Left ventricle myocardium superior (tissue), 1 donor: ENCODE results near the gene FAM83C. TPM values are rescaled to one million over a fixed set of nuclear protein-coding genes. Genes with fewer than 3 reads are reported as not detected.
"Not testable (repeated sequence)": the region's sequence is repeated elsewhere in the genome, so short reads cannot be mapped to it uniquely, and the experiment has no call there.

ENCODE experiments used
- ATAC-seq: fragments of 200-7000 bp; cut with Tn5 transposase; one replicate; pipeline ENCODE4 v1.9.1; 2020; ENCODE audit warnings: mild to moderate bottlenecking, moderate library complexity
- DNase-seq: peaks from one replicate; pipeline ENCODE4 v3.0.0-alpha.2; 2020
- intact Hi-C: fragments of 100-400 bp; cut with micrococcal nuclease; formaldehyde crosslinking; loops from one replicate; pipeline ENCODE4 v1.11.0; 2022
- total RNA-seq: library from RNA; stranded (reverse); fragmentation: NEBNext Ultra II Directional; extraction: Animal tissue kit (Norgen Biotek cat#: 25700); gene quantifications from one replicate; pipeline ENCODE4 v1.2.1, GENCODE V29; 2021
- donor health status: DM: no; HTN: yes; CAD: no; lungs with severe emphysema.

Gene FAM83C
- total RNA-seq, 1 donor from 2014 or later = not detected

DNA sequence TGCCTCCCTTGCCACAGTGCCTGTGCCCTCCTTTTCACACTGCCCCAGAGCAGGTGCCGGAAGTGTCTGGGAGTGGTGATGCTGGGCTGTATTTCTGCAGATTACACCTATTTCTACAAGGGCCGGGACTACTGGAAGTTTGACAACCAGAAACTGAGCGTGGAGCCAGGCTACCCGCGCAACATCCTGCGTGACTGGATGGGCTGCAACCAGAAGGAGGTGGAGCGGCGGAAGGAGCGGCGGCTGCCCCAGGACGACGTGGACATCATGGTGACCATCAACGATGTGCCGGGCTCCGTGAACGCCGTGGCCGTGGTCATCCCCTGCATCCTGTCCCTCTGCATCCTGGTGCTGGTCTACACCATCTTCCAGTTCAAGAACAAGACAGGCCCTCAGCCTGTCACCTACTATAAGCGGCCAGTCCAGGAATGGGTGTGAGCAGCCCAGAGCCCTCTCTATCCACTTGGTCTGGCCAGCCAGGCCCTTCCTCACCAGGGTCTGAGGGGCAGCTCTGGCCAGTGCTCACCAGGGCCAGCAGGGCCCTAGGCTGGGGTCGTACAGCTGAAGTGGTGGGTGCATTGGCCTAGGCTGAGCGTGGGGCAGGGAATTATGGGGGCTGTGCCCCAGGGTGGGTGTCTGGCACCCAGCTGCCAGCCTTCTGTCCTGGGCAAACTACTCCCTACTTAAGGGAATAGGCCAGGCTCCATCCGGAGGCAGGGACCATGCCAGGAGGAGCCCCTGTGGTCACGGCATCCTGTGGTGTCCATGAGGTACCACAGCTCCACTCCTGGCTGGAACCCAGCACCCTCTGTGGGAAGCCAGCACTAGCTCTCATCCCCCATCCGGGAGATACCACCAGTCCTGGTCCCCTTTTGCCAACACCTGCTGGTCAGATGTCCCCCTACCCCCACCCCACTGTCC is 17.8 kb downstream of the FAM83C start:
- intact Hi-C loops = no loop called here
- no peak for ATAC-seq
- no peak for DNase-seq

GRCh38 chr20:35273449-35274171 is 18.6 kb downstream of the FAM83C start:
- DNase-seq (peak; percentile 69), ATAC-seq (peak; percentile 6)
- intact Hi-C loops = no loop called here

DNA sequence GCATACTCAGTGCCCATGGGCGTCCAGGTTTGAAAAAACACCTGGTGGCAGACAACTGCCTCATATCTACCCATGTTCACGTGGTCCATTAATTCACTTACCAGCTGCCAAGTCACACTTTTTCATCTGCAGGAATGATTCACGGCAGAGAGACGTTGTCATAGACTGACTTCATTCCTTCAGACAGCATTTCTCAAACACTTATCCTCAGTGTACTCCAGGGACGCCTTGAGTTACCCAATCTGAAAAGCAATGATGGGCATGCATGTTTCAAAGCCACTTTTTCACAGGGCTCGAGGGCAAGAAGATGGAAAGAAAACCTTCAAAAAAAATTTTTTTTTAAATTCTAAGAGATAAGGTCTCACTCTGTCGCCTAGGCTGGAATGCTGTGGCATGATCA is 20.3 kb downstream of the FAM83C start:
- DNase-seq = no peak
- ATAC-seq = no peak
- intact Hi-C loops = no loop called here

DNA sequence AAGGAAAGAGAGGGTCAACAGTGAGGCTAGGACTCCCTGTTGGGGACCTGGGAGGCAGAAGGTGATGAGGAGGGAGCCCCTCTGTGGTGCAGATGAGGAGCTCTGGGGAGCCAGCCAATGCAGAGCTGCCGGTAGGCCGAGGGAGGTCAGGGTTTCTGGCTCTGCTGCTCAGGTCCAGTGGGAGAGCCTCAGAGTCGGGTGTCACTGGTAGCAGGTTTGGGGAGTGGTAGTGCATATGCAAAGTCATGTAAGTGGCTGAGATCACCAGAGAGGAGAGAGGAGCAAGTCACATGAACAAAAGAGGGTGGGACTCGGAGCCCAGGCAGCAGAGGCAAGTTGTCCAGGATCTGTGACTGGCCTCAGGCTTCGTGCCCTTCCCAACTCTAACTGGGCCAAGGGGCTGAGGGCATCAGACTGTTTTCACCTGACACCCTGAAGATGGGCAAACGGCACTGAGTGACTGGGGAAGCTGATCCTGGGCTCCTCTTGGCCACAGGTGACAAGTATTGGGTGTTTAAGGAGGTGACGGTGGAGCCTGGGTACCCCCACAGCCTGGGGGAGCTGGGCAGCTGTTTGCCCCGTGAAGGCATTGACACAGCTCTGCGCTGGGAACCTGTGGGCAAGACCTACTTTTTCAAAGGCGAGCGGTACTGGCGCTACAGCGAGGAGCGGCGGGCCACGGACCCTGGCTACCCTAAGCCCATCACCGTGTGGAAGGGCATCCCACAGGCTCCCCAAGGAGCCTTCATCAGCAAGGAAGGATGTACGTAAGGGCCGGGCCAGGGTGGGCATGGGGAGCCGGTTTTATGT is 20.9 kb downstream of the FAM83C start:
- ATAC-seq (no peak), DNase-seq (no peak)
- intact Hi-C loops = no loop called here

DNA sequence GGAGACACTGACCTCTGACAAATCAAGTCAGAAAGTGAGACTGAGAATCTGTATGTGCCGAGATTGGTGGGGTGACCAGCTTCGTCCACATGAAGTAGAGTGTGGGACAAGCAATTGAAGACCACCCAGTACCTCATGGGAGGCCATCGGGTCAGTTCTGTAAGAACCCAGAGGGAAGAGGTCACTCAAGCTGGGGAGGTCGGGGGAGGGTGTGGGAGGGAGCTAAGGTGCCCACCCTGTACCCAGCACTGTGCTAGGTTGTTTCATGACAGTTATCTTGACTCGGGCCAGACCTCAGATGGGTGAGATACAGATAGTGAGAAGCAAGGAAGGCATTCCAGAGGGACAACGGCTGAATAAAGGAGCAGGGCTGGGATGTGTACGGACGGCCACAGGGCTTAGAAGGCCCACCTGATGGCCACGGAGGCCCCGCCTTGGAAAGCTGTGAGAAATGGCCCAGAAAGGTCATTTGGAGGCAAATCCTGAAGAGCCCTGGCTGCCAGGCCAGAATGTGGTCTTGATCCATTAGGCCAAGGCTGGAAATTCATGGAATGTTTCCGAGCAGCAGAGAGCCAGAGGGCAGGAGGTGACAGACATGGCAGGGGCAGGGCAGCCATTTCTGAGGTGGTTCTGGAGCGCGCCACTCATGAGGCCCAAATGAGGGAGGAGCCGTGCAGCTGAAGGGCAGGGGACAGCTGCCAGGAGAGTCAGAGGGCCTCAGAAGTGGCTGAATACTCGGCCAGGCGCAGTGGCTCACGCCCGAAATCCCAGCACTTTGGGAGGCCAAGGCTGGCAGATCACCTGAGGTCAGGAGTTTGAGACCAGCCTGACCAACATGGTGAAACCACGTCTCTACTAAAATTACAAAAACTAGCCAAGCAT is 22.0 kb downstream of the FAM83C start:
- intact Hi-C loops = no loop called here
- ATAC-seq = no peak
- no peak for DNase-seq

GRCh38 chr20:35269055-35269781 is 23.0 kb downstream of the FAM83C start:
- DNase-seq (peak; percentile 76), ATAC-seq (peak; percentile 67)
- intact Hi-C loops = no loop called here

DNA sequence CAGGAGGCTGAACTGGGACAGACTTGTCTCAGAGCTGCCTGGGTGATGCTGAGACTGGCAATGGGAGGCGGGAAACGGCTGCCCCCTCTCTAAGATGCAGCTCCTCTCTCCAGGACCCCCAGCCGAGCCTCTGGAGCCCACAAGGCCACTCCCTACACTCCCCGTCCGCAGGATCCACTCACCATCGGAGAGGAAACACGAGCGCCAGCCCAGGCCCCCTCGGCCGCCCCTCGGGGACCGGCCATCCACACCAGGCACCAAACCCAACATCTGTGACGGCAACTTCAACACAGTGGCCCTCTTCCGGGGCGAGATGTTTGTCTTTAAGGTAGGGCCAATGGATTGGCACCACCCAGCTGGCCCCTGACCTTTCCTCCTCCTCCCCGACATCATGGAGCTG is 25.1 kb downstream of the FAM83C start:
- ATAC-seq (no peak), DNase-seq (no peak)
- intact Hi-C loops = no loop called here

GRCh38 chr20:35264755-35265154 is 27.5 kb downstream of the FAM83C start:
- intact Hi-C loops = no loop called here
- ATAC-seq (no peak), DNase-seq (no peak)

GRCh38 chr20:35263532-35264341 is 28.5 kb downstream of the FAM83C start:
- DNase-seq = peak; percentile 64
- peak; percentile 84 for ATAC-seq
- intact Hi-C loops = no loop called here

GRCh38 chr20:35262731-35263531 is 29.3 kb downstream of the FAM83C start:
- DNase-seq, intact Hi-C loops: not testable (repeated sequence)
- peak; percentile 74 for ATAC-seq

DNA sequence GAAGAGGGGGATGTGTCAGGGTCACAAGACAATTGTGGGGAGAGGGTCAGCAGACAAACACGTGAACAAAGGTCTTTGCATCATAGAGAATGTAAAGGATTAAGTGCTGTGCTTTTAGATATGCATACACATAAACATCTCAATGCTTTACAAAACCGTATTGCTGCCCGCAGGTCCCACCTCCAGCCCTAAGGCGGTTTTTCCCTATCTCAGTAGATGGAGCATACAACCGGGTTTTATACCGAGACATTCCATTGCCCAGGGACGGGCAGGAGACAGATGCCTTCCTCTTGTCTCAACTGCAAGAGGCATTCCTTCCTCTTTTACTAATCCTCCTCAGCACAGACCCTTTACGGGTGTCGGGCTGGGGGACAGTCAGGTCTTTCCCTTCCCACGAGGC is 29.9 kb downstream of the FAM83C start:
- DNase-seq, intact Hi-C loops, ATAC-seq: not testable (repeated sequence)

DNA sequence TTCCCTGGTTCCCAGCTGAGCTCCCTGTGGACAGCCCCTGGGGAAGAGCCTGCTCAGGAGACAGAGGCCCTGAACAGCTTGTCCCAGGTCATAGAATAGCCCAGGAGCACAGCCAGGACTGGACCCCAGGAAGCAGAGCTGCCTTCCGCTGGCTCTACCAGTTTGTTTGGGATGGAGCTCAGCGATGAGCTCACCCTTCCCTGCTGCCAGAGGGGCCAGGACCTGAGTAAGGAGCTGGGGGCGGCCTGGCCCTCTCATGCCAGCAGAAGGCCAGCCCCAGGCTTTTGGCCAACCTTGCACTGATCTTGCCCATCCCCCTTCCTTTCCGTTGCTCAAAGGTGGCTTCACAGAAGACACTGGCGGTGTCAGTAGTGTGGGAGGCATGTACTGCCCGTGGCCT is 31.8 kb downstream of the FAM83C start:
- no peak for ATAC-seq
- intact Hi-C loops = no loop called here

GRCh38 chr20:35257175-35257909 is 34.9 kb downstream of the FAM83C start:
- peak; percentile 33 for ATAC-seq
- intact Hi-C loops = no loop called here
- no peak for DNase-seq

More for the DNA sequence above, 31.8 kb downstream of the FAM83C start:
- no peak for DNase-seq

GRCh38 chr20:35254448-35254999 is 37.7 kb downstream of the FAM83C start:
- intact Hi-C loops = no loop called here
- DNase-seq (no peak), ATAC-seq (no peak)

GRCh38 chr20:35253010-35253409 is 39.2 kb downstream of the FAM83C start:
- DNase-seq = no peak
- intact Hi-C loops = no loop called here
- ATAC-seq = no peak
